Fibroblast of skin of back (primary cell): ENCODE data around the gene SYT8. TPM values are rescaled to one million over a fixed set of nuclear protein-coding genes. Genes with fewer than 3 reads are reported as not detected.
"Not testable (repeated sequence)": the region's sequence is repeated elsewhere in the genome, so short reads cannot be mapped to it uniquely, and the experiment has no call there.

Source experiments
- DNase-seq: peaks from one replicate; pipeline ENCODE4 v3.0.0-alpha.2; 2013
- polyA plus RNA-seq, 2 experiments: library from polyadenylated mRNA; unstranded; fragments of 120-200 nt; gene quantifications; one replicate each; pipeline ENCODE4 v1.2.1, GENCODE V29; 2013; ENCODE audit not compliant: insufficient read length in 2 of 2

SYT8 gene
- polyA plus RNA-seq (2013, experiment 1 of 2; ENCODE audit: insufficient read length) = 0.13 TPM
- polyA plus RNA-seq (2013, experiment 2 of 2; ENCODE audit: insufficient read length) = 0.11 TPM

GRCh38 chr11:1834779-1835670 is at the start of gene SYT8:
Gene SYT8, plus strand, starts transcription at chr11:1834990. Its CDS starts 116 bp downstream, at chr11:1835106.
- DNase-seq = no peak

- no peak for DNase-seq
Measured at GRCh38 chr11:1785749-1786413, 48.9 kb upstream of the SYT8 start.

GRCh38 chr11:1786466-1786865 is 48.3 kb upstream of the SYT8 start:
- no peak for DNase-seq

GRCh38 chr11:1791912-1792311 is 42.9 kb upstream of the SYT8 start:
- no peak for DNase-seq

- no peak for DNase-seq
Measured at GRCh38 chr11:1792461-1792860, 42.3 kb upstream of the SYT8 start.

GRCh38 chr11:1793081-1793480 is 41.7 kb upstream of the SYT8 start:
- peak; percentile 10 for DNase-seq

GRCh38 chr11:1796413-1797011 is 38.3 kb upstream of the SYT8 start:
- no peak for DNase-seq

- no peak for DNase-seq
Measured at GRCh38 chr11:1797391-1798125, 37.2 kb upstream of the SYT8 start.

- no peak for DNase-seq
Measured at GRCh38 chr11:1803246-1803645, 31.5 kb upstream of the SYT8 start.

GRCh38 chr11:1803835-1804519 is 30.8 kb upstream of the SYT8 start:
- not testable (repeated sequence) for DNase-seq

- DNase-seq = no peak
Measured at GRCh38 chr11:1805525-1805924, 29.3 kb upstream of the SYT8 start.

- no peak for DNase-seq
Measured at GRCh38 chr11:1807264-1807995, 27.4 kb upstream of the SYT8 start.

GRCh38 chr11:1810761-1811160 is 24.0 kb upstream of the SYT8 start:
- DNase-seq = no peak

- no peak for DNase-seq
Measured at GRCh38 chr11:1812274-1812673, 22.5 kb upstream of the SYT8 start.

- no peak for DNase-seq
Measured at GRCh38 chr11:1812801-1813200, 22.0 kb upstream of the SYT8 start.

- DNase-seq = not testable (repeated sequence)
Measured at GRCh38 chr11:1813356-1813755, 21.4 kb upstream of the SYT8 start.

GRCh38 chr11:1814691-1815090 is 20.1 kb upstream of the SYT8 start:
- no peak for DNase-seq

- no peak for DNase-seq
Measured at GRCh38 chr11:1815311-1815710, 19.5 kb upstream of the SYT8 start.

- DNase-seq = no peak
Measured at GRCh38 chr11:1815751-1816150, 19.0 kb upstream of the SYT8 start.

- DNase-seq = no peak
Measured at GRCh38 chr11:1817000-1817399, 17.8 kb upstream of the SYT8 start.

- DNase-seq = no peak
Measured at GRCh38 chr11:1817511-1817910, 17.3 kb upstream of the SYT8 start.
